ENCODE measurements around the gene PROM1. TPM values are rescaled to one million over a fixed set of nuclear protein-coding genes. Genes with fewer than 3 reads are reported as not detected.

The PROM1 gene
- total and polyA plus RNA-seq, 7 donors, result 1.8 to 29.1 (median 4.4) TPM

DNA sequence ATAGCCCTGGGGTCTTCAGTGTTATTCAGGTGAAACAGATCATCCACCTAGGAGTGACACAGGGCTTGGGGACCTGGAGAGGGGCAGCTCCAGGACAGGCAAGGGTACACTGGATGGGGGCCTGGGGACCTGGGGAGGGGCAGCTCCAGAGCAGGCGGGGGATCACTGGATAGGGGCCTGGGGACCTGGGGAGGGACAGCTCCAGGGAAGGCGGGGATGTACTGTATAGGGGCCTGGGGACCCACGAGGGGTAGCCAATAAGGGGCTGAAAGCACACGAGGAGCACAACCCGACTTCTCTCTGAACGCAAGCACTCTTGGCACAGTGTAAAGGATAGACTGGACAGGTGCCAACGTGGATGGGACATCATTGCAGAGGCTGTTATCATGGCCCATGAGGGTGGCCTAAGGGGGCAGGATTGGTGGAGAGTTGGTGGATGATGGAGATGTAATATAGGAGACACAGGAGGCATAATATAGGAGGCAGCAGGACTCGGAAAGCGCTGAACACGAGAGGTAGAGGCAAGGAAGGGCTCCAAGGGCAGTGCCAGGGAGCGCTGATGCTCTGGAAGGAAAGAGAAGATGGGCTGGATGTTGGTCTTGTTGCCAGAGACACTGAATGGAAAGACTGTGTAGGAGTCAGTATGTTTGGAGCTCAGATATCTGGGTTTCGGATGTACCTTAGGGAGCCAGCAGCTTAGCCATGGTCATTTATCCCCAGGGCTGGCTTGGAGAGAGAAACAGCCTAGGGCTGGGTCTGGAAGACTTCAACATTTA lies 82.9 kb downstream of the PROM1 start:
- WGBS, 2 donors, result 81 to 83% methylated on average over 12 of the region's 12 CpGs
- H3K9me3 ChIP-seq, result no peaks in the 10 kb centered on the region
- DNase-seq, result peak; percentile 68
- H3K4me1 ChIP-seq, result peaks cover 0 to 11% (median 6%) of the 10 kb centered on the region in 4 donors
- H3K4me3 ChIP-seq, result no peak overlapping the region
- H3K27me3 ChIP-seq, result no peaks in the 10 kb centered on the region
- H3K27ac ChIP-seq, result peak overlapping the region in 1 of 4 donors; percentile 40
- intact Hi-C loops (cut with DNase I), result loop anchor here (1.0 to 5.0 kb wide), 6 partner anchors 36 to 524 kb away; no protein-coding TSS in a partner anchor
- no peak for TF ChIP-seq POLR2AphosphoS5 (IDR thresholded peaks at IDR 0.05)
- no peak for TF ChIP-seq EP300 (IDR thresholded peaks at IDR 0.05)
- TF ChIP-seq, protein P1, sequence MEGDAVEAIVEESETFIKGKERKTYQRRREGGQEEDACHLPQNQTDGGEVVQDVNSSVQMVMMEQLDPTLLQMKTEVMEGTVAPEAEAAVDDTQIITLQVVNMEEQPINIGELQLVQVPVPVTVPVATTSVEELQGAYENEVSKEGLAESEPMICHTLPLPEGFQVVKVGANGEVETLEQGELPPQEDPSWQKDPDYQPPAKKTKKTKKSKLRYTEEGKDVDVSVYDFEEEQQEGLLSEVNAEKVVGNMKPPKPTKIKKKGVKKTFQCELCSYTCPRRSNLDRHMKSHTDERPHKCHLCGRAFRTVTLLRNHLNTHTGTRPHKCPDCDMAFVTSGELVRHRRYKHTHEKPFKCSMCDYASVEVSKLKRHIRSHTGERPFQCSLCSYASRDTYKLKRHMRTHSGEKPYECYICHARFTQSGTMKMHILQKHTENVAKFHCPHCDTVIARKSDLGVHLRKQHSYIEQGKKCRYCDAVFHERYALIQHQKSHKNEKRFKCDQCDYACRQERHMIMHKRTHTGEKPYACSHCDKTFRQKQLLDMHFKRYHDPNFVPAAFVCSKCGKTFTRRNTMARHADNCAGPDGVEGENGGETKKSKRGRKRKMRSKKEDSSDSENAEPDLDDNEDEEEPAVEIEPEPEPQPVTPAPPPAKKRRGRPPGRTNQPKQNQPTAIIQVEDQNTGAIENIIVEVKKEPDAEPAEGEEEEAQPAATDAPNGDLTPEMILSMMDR (IDR thresholded peaks at IDR 0.05), result no peak
- no peak for TF ChIP-seq POLR2A (IDR thresholded peaks at IDR 0.05)
- H3K36me3 ChIP-seq, result no peaks in the 10 kb centered on the region

DNA sequence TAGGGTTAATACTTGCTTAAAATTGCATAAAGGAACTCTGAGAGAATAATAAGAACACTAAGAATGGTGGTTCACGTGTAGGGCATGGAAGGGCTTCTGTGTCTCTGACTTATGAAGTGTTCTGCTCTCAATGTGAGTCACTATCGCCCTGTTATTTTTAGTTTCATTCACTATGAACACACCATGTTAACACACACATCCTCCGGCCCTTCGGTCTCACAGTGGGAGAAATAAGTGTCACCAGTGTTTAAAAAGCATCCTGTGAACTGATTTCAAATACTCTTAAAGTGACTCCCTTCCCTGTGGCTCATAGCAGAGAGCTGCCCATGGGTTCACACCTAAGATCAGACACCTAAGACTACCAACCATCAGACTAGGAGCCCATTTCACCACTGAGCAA lies 87.0 kb downstream of the PROM1 start:
- WGBS, 2 donors, result 66 to 69% methylated on average over 4 of the region's 4 CpGs
- Histone ChIP-seq H3K4me1 (peaks cover 0 to 11% (median 6%) of the 10 kb centered on the region in 4 donors), H3K36me3 (no peaks in the 10 kb centered on the region), H3K27me3 (no peaks in the 10 kb centered on the region), H3K4me3 (no peak overlapping the region), H3K27ac (no peak overlapping the region), H3K9me3 (no peaks in the 10 kb centered on the region)
- intact Hi-C loops (cut with DNase I), result no loop called here
- DNase-seq, result no peak
- TF ChIP-seq POLR2A (IDR thresholded peaks at IDR 0.05), result no peak
- TF ChIP-seq, protein P1 (IDR thresholded peaks at IDR 0.05), result no peak
- TF ChIP-seq POLR2AphosphoS5 (IDR thresholded peaks at IDR 0.05), result no peak
- TF ChIP-seq EP300 (IDR thresholded peaks at IDR 0.05), result no peak

- no peak for TF ChIP-seq EP300 (IDR thresholded peaks at IDR 0.05)
- no peak for TF ChIP-seq POLR2A (IDR thresholded peaks at IDR 0.05)
- TF ChIP-seq, protein P1 (IDR thresholded peaks at IDR 0.05), result no peak
- TF ChIP-seq POLR2AphosphoS5 (IDR thresholded peaks at IDR 0.05), result no peak
- DNase-seq, result no peak
- WGBS, 2 donors, result 16 to 65% methylated on average over 3 of the region's 3 CpGs
- intact Hi-C loops (cut with DNase I), result no loop called here
- Histone ChIP-seq H3K4me3 (no peak overlapping the region), H3K4me1 (peaks cover 0 to 3% (median 2%) of the 10 kb centered on the region in 4 donors), H3K36me3 (no peaks in the 10 kb centered on the region), H3K27ac (no peak overlapping the region), H3K9me3 (no peaks in the 10 kb centered on the region), H3K27me3 (no peaks in the 10 kb centered on the region)
Observed at GRCh38 chr4:15995826-15996225, 88.0 kb downstream of the PROM1 start.

DNA sequence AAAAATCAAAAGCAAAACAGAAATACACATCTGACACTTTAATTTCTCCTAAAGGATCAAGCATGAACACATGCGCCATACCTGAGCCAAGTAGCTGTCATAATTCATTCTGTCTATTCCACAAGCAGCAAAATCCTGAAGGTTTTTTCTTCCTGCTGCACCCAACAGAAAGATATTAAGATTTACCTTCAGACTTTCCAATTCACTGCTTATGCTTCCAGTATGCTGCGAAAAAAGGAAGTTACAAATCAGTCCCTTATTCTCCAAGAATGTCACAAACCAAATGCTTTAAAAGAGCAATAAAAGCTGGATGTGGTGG lies 91.7 kb downstream of the PROM1 start:
- 61 to 69% methylated on average over 2 of the region's 2 CpGs for WGBS, 2 donors
- Histone ChIP-seq H3K36me3 (no peaks in the 10 kb centered on the region), H3K4me1 (no peaks in the 10 kb centered on the region), H3K9me3 (no peaks in the 10 kb centered on the region), H3K27ac (no peak overlapping the region), H3K4me3 (no peak overlapping the region), H3K27me3 (no peaks in the 10 kb centered on the region)
- TF ChIP-seq EP300 (IDR thresholded peaks at IDR 0.05) (no peak), POLR2A (IDR thresholded peaks at IDR 0.05) (no peak), POLR2AphosphoS5 (IDR thresholded peaks at IDR 0.05) (no peak)
- TF ChIP-seq, protein P1 (IDR thresholded peaks at IDR 0.05), result no peak
- intact Hi-C loops (cut with DNase I), result no loop called here
- DNase-seq, result no peak
